SKM-1 (cell line): Measurements from ENCODE around the gene DMBT1.

Experiments
- DNase-seq: peaks from one replicate; lab custom pipeline; 2025; ENCODE audit not compliant: unreplicated experiment; lab: John Stamatoyannopoulos, UW

The DMBT1 gene

DNA sequence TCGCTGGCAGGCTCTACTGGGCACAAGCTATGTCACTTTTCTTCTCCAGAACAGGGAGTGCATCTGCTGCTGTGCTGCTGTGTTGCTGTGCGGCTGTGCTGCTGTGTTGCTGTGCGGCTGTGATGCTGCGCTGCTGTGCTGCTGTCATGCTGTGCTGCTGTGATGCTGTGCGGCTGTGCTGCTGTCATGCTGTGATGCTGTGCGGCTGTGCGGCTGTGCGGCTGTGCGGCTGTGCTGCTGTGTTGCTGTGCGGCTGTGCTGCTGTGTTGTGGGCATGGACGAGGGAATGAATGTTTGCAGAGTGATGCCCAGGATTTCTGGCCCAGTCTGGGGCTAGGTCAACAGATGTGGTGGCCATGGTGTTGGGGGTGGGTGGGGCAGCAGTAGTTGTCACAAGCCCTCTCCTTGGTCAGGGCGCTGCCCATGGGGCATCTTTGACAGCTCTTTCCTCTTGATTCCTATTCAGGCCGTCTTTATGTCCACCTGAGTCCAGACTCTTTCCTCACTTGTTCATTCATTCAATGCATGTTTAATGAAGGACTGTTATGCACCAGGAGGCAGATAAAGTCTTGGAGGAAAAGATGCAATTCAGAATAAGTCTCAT, 83.5 kb downstream of the DMBT1 start:
- DNase-seq, result no peak

DNA sequence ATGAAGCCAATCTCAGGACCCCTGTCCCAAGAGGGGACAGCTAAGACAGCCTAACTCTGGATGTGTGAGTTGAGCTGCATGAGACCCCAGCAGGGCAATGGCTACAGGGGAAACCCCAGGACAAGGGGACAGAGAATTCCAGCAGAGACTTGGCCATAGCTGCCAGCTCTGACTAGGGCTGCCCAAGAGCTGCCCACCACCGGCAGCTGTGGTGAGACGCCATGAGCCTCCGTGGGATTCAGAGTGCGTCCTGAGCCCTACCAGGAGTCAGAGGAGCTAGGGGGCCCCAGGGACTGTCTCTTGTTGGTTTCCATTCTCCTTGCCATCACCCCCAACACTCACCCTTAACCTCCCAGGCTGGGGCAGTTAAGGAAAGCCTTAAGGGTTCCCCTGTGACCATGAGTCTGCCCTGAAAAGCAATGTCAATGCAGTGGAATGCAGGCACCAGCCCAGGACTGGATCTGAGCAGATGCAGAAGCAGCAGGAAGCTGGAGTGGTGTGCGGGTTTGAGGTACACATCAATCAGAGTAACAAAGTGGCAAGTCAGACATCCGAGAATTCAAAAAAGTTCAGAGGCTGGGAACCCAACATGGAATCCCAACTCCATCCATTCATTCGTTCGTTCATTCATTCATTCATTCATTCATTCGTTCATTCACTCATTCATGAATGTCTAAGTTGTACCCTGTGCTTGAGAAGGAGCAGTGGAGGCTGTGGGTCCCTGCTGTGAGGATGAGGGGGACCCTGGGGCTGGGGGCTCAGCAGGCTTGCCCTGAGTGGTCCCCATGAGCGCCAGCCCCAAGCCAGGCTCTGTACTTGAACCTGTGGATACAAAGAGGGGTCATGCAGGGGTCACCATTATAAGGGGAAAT, 86.2 kb downstream of the DMBT1 start:
- no peak for DNase-seq

- DNase-seq, result no peak
Observed at GRCh38 chr10:122647383-122647968, 86.9 kb downstream of the DMBT1 start.

- peak; percentile 0 for DNase-seq
Observed at GRCh38 chr10:122648599-122649428, 88.3 kb downstream of the DMBT1 start.

GRCh38 chr10:122649903-122650302, 89.3 kb downstream of the DMBT1 start:
- DNase-seq, result no peak

- DNase-seq, result no peak
Observed at GRCh38 chr10:122650331-122650730, 89.8 kb downstream of the DMBT1 start.

DNA sequence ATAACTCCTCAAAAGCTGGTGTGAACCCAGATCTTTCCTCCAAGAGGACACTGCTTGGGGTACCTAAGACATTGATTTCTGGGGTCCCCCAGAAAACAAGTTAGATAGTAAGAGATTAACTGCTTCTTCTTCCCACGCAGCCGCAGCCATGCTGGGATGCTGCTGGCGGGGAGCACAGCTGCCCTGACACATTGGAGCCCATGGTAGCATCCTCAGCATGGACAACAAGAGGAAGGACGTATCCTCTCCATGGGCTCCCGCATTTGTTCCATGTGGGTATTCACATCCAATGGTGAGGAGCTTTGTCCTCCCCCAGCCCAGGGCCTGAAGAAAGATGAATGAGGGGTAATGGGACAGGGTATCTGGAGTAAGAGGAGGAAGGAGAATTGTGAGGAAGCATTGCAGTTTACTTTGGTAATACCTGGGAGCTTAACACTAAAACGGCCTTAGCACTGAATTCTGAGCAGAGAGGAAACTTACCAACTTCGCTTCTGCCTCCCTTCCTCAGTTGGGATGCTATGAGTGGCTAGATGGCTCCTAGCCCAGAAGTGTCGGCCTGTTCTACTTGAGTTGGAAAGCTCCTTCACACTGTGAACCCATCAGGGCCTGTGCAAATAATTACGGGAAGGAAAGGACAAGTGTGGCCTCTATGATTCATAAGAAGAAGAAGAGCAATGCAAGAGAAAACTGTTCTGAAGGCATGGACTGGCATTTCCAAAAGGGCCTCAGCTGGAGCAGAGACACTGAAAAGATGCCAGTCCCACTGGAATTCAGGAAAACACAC, 95.2 kb downstream of the DMBT1 start:
- DNase-seq, result no peak

DNA sequence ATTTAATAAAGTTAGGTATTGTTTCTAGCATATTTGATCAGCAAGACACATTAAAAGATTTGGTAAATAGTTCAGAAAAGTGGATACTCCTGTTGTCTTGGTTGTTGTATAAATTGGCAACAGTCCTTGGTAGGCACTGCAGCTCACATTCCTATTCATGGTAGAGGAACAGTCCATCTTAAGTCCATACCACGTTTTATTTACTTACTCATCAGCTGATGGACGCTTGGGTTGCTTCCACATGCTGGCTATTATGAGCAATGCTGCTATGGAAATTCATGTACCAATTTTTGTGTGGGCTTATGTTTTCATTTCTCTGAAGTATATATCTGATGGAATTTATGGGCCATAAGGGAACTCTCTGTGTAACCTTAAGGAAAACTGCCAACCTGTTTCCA, 95.8 kb downstream of the DMBT1 start:
- DNase-seq, result no peak

- no peak for DNase-seq
Observed at GRCh38 chr10:122656741-122657140, 96.2 kb downstream of the DMBT1 start.

- DNase-seq, result no peak
Observed at GRCh38 chr10:122657255-122657654, 96.7 kb downstream of the DMBT1 start.

GRCh38 chr10:122657729-122658128, 97.2 kb downstream of the DMBT1 start:
- no peak for DNase-seq

DNA sequence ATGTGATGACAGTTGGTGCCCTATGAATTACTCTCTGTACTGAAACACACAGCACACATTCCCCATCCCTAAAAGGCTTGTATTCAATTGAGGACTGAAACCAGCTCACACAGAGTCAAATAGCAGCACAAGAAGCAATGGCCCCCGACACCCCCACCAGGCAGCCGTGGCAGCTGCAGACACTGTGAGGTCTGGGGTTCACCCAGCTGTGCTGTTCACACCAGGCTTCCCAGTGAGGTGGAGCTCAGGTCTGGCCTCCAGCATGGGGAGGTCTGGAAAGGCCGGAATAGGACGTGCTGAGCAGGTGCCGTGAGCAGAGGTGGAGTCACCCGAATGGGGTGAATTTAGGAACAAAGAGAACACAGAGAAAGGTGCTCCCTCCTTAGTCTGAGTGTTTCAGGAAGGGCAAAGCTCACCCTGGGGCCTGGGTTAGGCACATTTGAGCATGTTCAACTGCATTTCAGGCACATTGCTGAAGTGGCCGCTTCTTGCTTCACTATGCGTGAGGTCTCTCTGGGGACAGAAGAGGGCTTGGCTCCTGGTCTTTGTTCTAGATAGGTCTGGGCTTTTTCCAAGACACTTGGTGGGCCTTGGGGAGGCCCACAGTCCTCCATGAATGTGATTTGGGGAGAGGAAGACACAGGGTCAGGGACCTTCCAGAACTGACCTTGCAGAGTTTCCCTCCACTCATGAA, 97.9 kb downstream of the DMBT1 start:
- DNase-seq, result no peak

DNA sequence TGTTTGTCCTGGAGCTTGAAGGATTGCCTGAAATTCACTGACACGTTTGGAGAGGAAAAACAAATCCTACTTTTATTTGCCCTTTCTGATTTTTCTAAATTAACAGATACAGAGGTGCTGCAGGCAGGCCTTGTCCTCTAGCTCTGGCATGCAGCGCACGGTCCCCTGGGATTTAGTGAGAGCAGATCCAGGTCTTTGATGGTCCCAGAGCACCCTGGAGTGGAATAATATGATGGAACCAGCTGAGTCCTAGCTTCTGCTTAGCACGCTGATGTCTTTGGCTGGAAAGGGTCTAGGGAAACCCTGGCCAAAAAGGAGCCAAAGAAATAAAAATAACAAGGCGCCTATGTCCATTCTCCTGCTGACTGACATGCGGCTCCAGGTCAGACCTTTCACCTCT, 98.6 kb downstream of the DMBT1 start:
- DNase-seq, result no peak

GRCh38 chr10:122659651-122660050, 99.1 kb downstream of the DMBT1 start:
- DNase-seq, result no peak

- no peak for DNase-seq
Observed at GRCh38 chr10:122660696-122661095, 100.1 kb downstream of the DMBT1 start.

- DNase-seq, result no peak
Observed at GRCh38 chr10:122662231-122662630, 101.7 kb downstream of the DMBT1 start.

- DNase-seq, result no peak
Observed at GRCh38 chr10:122663516-122664130, 103.1 kb downstream of the DMBT1 start.

DNA sequence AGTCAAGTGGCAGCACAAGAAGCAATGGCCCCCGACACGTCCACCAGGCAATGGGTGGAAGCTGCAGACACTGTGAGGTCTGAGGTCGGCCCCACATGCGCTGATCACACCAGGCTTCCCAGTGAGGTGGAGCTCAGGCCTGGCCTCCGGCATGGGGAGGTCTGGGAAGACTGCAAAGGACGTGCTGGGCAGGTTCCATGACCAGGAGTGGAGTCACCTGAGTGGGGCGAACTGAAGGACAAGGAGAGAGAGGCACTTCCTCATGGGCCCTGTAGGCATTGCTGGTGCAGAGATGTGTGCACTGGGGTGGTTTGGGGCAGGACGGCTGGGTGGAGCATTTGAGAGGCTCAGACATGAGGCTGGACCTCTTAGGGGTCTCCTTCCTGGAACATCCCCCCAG, 103.9 kb downstream of the DMBT1 start:
- no peak for DNase-seq

- no peak for DNase-seq
Observed at GRCh38 chr10:122665329-122665860, 104.8 kb downstream of the DMBT1 start.
